ENCODE results near the gene GOLT1A. TPM values are rescaled to one million over a fixed set of nuclear protein-coding genes. Genes with fewer than 3 reads are reported as not detected.

Gene GOLT1A
- total RNA-seq = not detected in 2 replicates

GRCh38 chr1:204213668-204214662 lies at the start of gene GOLT1A:
TSS of gene GOLT1A (minus strand) at chr1:204213988. CDS start at chr1:204213906, 82 bp downstream.

GRCh38 chr1:204196068-204196795 lies 17.6 kb downstream of the GOLT1A start, which contains the start of gene KISS1:
TSS of gene KISS1 (minus strand) at chr1:204196491. CDS start at chr1:204192876, 3,615 bp downstream.

GRCh38 chr1:204166219-204166618 lies 47.6 kb downstream of the GOLT1A start, which contains the start of gene REN:
TSS of gene REN (minus strand) at chr1:204166337. CDS start at chr1:204166293, 44 bp downstream.

GRCh38 chr1:204151552-204152309 lies 62.1 kb downstream of the GOLT1A start, which contains the start of gene ETNK2:
TSS of gene ETNK2 (minus strand) at chr1:204152044. CDS start at chr1:204151852, 192 bp downstream.

Other genes with a start within 250 kb of the GOLT1A start
- gene SOX13, start 140.9 kb downstream of the GOLT1A start, total RNA-seq = 5.4 and 6.5 TPM in 2 replicates
- 8.9 and 9.6 TPM in 2 replicates for gene ETNK2, start 61.9 kb downstream of the GOLT1A start, total RNA-seq
- gene REN, start 47.7 kb downstream of the GOLT1A start, total RNA-seq = 0.11 TPM in 1 of 2 replicates, not detected in the other
- 0.33 TPM in 1 of 2 replicates, not detected in the other for gene KISS1, start 17.5 kb downstream of the GOLT1A start, total RNA-seq
- gene PLEKHA6, start 145.9 kb upstream of the GOLT1A start, total RNA-seq = under 0.01 and 0.43 TPM in 2 replicates
- gene PPP1R15B, start 197.8 kb upstream of the GOLT1A start, total RNA-seq = 22.2 and 24.0 TPM in 2 replicates